HG02938 (cell line): ENCODE results near the gene SH3RF3.

Experiments
- ATAC-seq: cut with Tn5 transposase; IDR thresholded peaks from one replicate; pipeline ENCODE4 v1.9.1; 2021; ENCODE audit warnings: mild to moderate bottlenecking, moderate library complexity; ENCODE audit not compliant: unreplicated experiment

SH3RF3 gene

GRCh38 chr2:109137616-109138015, 8.6 kb downstream of the SH3RF3 start:
- ATAC-seq: no peak

GRCh38 chr2:109138449-109138848, 9.4 kb downstream of the SH3RF3 start:
- no peak for ATAC-seq

GRCh38 chr2:109139002-109139401, 10.0 kb downstream of the SH3RF3 start:
- no peak for ATAC-seq

- ATAC-seq: no peak
Measured at GRCh38 chr2:109139865-109140396, 10.9 kb downstream of the SH3RF3 start.

GRCh38 chr2:109141006-109141600, 12.1 kb downstream of the SH3RF3 start:
- ATAC-seq: no peak

GRCh38 chr2:109141727-109142283, 12.8 kb downstream of the SH3RF3 start:
- no peak for ATAC-seq

GRCh38 chr2:109142416-109143210, 13.6 kb downstream of the SH3RF3 start:
- no peak for ATAC-seq

GRCh38 chr2:109143214-109144187, 14.5 kb downstream of the SH3RF3 start:
- peak; percentile 55 for ATAC-seq

GRCh38 chr2:109144271-109144670, 15.3 kb downstream of the SH3RF3 start:
- peak; percentile 48 for ATAC-seq

GRCh38 chr2:109144721-109145120, 15.7 kb downstream of the SH3RF3 start:
- no peak for ATAC-seq

- ATAC-seq: no peak
Measured at GRCh38 chr2:109145286-109145685, 16.3 kb downstream of the SH3RF3 start.

GRCh38 chr2:109147405-109147804, 18.4 kb downstream of the SH3RF3 start:
- no peak for ATAC-seq

- no peak for ATAC-seq
Measured at GRCh38 chr2:109148117-109148746, 19.2 kb downstream of the SH3RF3 start.

- ATAC-seq: no peak
Measured at GRCh38 chr2:109148991-109149645, 20.1 kb downstream of the SH3RF3 start.

GRCh38 chr2:109150559-109150958, 21.6 kb downstream of the SH3RF3 start:
- no peak for ATAC-seq

- ATAC-seq: no peak
Measured at GRCh38 chr2:109151519-109151918, 22.5 kb downstream of the SH3RF3 start.

GRCh38 chr2:109153005-109153784, 24.2 kb downstream of the SH3RF3 start:
- ATAC-seq: no peak

GRCh38 chr2:109153807-109154206, 24.8 kb downstream of the SH3RF3 start:
- ATAC-seq: no peak

GRCh38 chr2:109154226-109154625, 25.2 kb downstream of the SH3RF3 start:
- no peak for ATAC-seq
